Endothelial cell of umbilical vein (primary cell): ENCODE results near the gene ABCC2. TPM values are rescaled to one million over a fixed set of nuclear protein-coding genes. Genes with fewer than 3 reads are reported as not detected.

Source experiments
- BruUV-seq: library from RNA; stranded (reverse); fragments of 400-500 nt; replicated peaks from 2 replicates; lab custom pipeline; 2021; lab: Mats Ljungman, UMichigan
- CTCF ChIA-PET: fragments of 300-600, 350-600 bp; sonication (Branson Sonifier 250); formaldehyde crosslinking; loops from one replicate; lab custom pipeline; 2021; ENCODE audit warnings: antibody characterized with exemption, inconsistent platforms; lab: Charles Lee
- POLR2A ChIA-PET: fragments of 300-600, 350-600 bp; sonication (Branson Sonifier 250); formaldehyde crosslinking; loops from one replicate; lab custom pipeline; 2021; ENCODE audit warnings: antibody characterized with exemption, inconsistent platforms; lab: Charles Lee
- DNase-seq: peaks from one replicate; pipeline ENCODE4 v3.0.0-alpha.2; 2011; ENCODE audit warnings: low read depth, low spot score
- FAIRE-seq: peaks from 2 replicates; lab custom pipeline; 2011; peaks lifted over from hg19 to GRCh38; lab: Jason Lieb, UNC
- H2AFZ ChIP-seq: 2 replicates; pipeline ENCODE4 v1.6.0; 2012; ENCODE audit warnings: low read depth, low read length, control low read depth, inconsistent platforms
- H3K27ac ChIP-seq: 2 replicates; pipeline ENCODE4 v1.5.1; 2011; ENCODE audit warnings: low read depth, mild to moderate bottlenecking, control low read depth, low read length, moderate library complexity; ENCODE audit not compliant: insufficient read depth
- H3K27me3 ChIP-seq, 2 experiments: 2 replicates each; pipeline versions ENCODE4 v1.6.0 to v1.6.1; 2011; ENCODE audit warnings: low read length in 2 of 2, mixed read lengths in 1 of 2; ENCODE audit not compliant: control insufficient read depth in 2 of 2, insufficient read depth in 2 of 2
- H3K36me3 ChIP-seq, 2 experiments: 2 replicates in 1 of 2; 3 replicates in 1 of 2; pipeline ENCODE4 v1.5.1; 2011; ENCODE audit warnings: low read length in 2 of 2, mild to moderate bottlenecking in 1 of 2, moderate library complexity in 1 of 2; ENCODE audit not compliant: control insufficient read depth in 2 of 2, insufficient read depth in 2 of 2; ENCODE audit errors: extremely low read depth in 1 of 2
- H3K4me1 ChIP-seq: 3 replicates; pipeline ENCODE4 v1.5.1; 2011; ENCODE audit warnings: mild to moderate bottlenecking, low read length; ENCODE audit not compliant: control insufficient read depth, insufficient read depth; ENCODE audit errors: extremely low read depth
- H3K4me2 ChIP-seq: 2 replicates; pipeline ENCODE4 v1.6.1; 2011; ENCODE audit warnings: low read length, control low read depth, mixed read lengths; ENCODE audit not compliant: insufficient read depth
- H3K4me3 ChIP-seq, 3 experiments: fragments of 200-600 bp in 1 of 3; sonication (generic), shearing (Covaris generic) in 1 of 3; replicated peaks in 1 of 3; 2 replicates each; pipeline ENCODE4 v1.5.1; 2011 to 2016; ENCODE audit warnings: control low read depth in 3 of 3, low read length in 3 of 3, mild to moderate bottlenecking in 2 of 3, inconsistent platforms in 1 of 3, low read depth in 1 of 3, moderate library complexity in 1 of 3; ENCODE audit not compliant: insufficient read depth in 1 of 3
- H3K79me2 ChIP-seq: 2 replicates; pipeline ENCODE4 v1.6.0; 2012; ENCODE audit warnings: low read length, inconsistent platforms; ENCODE audit not compliant: control insufficient read depth, insufficient read depth
- H3K9ac ChIP-seq: replicated peaks from 2 replicates; pipeline ENCODE3; 2011; ENCODE audit warnings: low read length, control low read depth; ENCODE audit not compliant: insufficient read depth; ENCODE audit errors: extremely low read depth
- H3K9me1 ChIP-seq: replicated peaks from 3 replicates; pipeline ENCODE4 v1.6.0; 2011; ENCODE audit warnings: mild to moderate bottlenecking, low read length; ENCODE audit not compliant: control insufficient read depth, insufficient read depth; ENCODE audit errors: extremely low read depth
- H3K9me3 ChIP-seq: replicated peaks from 2 replicates; pipeline ENCODE4 v1.5.1; 2012; ENCODE audit warnings: low read length, inconsistent platforms; ENCODE audit not compliant: control insufficient read depth, insufficient read depth
- H4K20me1 ChIP-seq: replicated peaks from 2 replicates; pipeline ENCODE3; 2011; ENCODE audit warnings: mild to moderate bottlenecking, low read length; ENCODE audit not compliant: control insufficient read depth, insufficient read depth; ENCODE audit errors: extremely low read depth
- CTCF ChIP-seq, 2 donors: IDR thresholded peaks; 1 replicate in 1 of 2; 2 replicates in 1 of 2; pipeline ENCODE4 v1.5.1; 2011; ENCODE audit warnings: low read length in 2 of 2, mild to moderate bottlenecking in 2 of 2, moderate library complexity in 2 of 2, control low read depth in 1 of 2, inconsistent platforms in 1 of 2, low read depth in 1 of 2; ENCODE audit not compliant: insufficient read depth in 1 of 2; ENCODE audit errors: extremely low read depth in 1 of 2
- EZH2 ChIP-seq: IDR thresholded peaks from 2 replicates; pipeline ENCODE4 v1.6.1; 2012; ENCODE audit warnings: borderline replicate concordance, low read depth, mild to moderate bottlenecking, moderate library complexity, low read length, inconsistent platforms; ENCODE audit not compliant: severe bottlenecking
- FOS ChIP-seq: IDR thresholded peaks from 2 replicates; pipeline ENCODE4 v1.6.1; 2011; ENCODE audit warnings: mild to moderate bottlenecking, low read length, moderate library complexity, borderline replicate concordance; ENCODE audit not compliant: insufficient read depth
- GATA2 ChIP-seq: IDR thresholded peaks from 2 replicates; pipeline ENCODE4 v1.7.0; 2011; ENCODE audit warnings: low read depth, mild to moderate bottlenecking, moderate library complexity, mixed read lengths, low read length; ENCODE audit not compliant: insufficient read length, insufficient read depth
- JUN ChIP-seq: IDR thresholded peaks from 2 replicates; pipeline ENCODE4 v1.6.1; 2011; ENCODE audit warnings: borderline replicate concordance, low read depth; ENCODE audit not compliant: insufficient read length, insufficient read depth
- MAX ChIP-seq: IDR thresholded peaks from 2 replicates; pipeline ENCODE4 v1.6.1; 2011; ENCODE audit not compliant: insufficient read depth, insufficient read length
- MYC ChIP-seq: IDR thresholded peaks from one replicate; pipeline ENCODE4 v1.6.1; 2011; ENCODE audit warnings: mild to moderate bottlenecking, low read depth, low read length
- POLR2A ChIP-seq: IDR thresholded peaks from 2 replicates; pipeline ENCODE4 v1.6.1; 2012; ENCODE audit warnings: low read depth, mild to moderate bottlenecking, control low read depth, low read length
- POLR2AphosphoS5 ChIP-seq: IDR thresholded peaks from 2 replicates; pipeline ENCODE4 v1.6.1; 2012; ENCODE audit warnings: low read depth, mild to moderate bottlenecking, control low read depth, low read length, moderate library complexity; ENCODE audit not compliant: insufficient read depth
- dilution Hi-C: fragments of 300-500 bp; cut with MboI; formaldehyde crosslinking; loops from one replicate; pipeline ENCODE4 v1.15.0; 2019; ENCODE audit warnings: low sequenced_read_pairs; ENCODE audit not compliant: extremely low pct_ligation_motif_present
- intact Hi-C: fragments of 100-400 bp; cut with micrococcal nuclease; formaldehyde crosslinking; loops from one replicate; pipeline ENCODE4 v1.10.0; 2022
- polyA plus RNA-seq, 4 experiments: library from polyadenylated mRNA; depleted of rRNA in 3 of 4; stranded (reverse) in 3 of 4; unstranded in 1 of 4; fragments of >200 nt; gene quantifications; 2 replicates each; pipeline versions ENCODE4 v1.2.1 to v1.2.3, GENCODE V29; 2011 to 2012; ENCODE audit warnings: missing spikeins in 1 of 4
- total RNA-seq: library from RNA; stranded (reverse); gene quantifications from 2 replicates; pipeline ENCODE4 v1.2.3, GENCODE V29; 2021

ABCC2 gene
- total and polyA plus RNA-seq, 2 donors (not counting 3 experiments of a cell fraction or from before 2014, with no cell fraction given), result 1.5 to 3.3 TPM

- Histone ChIP-seq H4K20me1 (no peaks in the 10 kb centered on the region), H3K27me3 (no peaks in the 10 kb centered on the region), H2AFZ (no peak overlapping the region), H3K4me3 (no peak overlapping the region), H3K9me1 (no peaks in the 10 kb centered on the region), H3K79me2 (no peaks in the 10 kb centered on the region), H3K9ac (no peak overlapping the region), H3K9me3 (no peaks in the 10 kb centered on the region), H3K4me2 (no peak overlapping the region), H3K36me3 (no peaks in the 10 kb centered on the region), H3K27ac (no peak overlapping the region), H3K4me1 (peaks cover 18% of the 10 kb centered on the region)
- no peak for DNase-seq
- dilution Hi-C loops, result no loop called here
- FAIRE-seq, result no peak
- ChIA-PET POLR2A (no interaction called here), CTCF (no interaction called here)
- intact Hi-C loops, result loop anchor here (10.0 kb wide), 1 partner anchor 217 kb away; the partner anchor contains the start of gene SLC25A28
- no TSS peak for BruUV-seq
- TF ChIP-seq POLR2A, result no peak
- no peak for TF ChIP-seq CTCF (IDR thresholded peaks at IDR 0.05; ENCODE audit: extremely low read depth in 1 of 2, insufficient read depth in 1 of 2, low read depth in 1 of 2, low read length in 2 of 2)
- no peak for TF ChIP-seq POLR2AphosphoS5
- no peak for TF ChIP-seq GATA2
- no peak for TF ChIP-seq FOS
- TF ChIP-seq JUN, result no peak
- TF ChIP-seq EZH2, result no peak
- no peak for TF ChIP-seq MAX
- TF ChIP-seq MYC, result no peak
These were observed 59.3 kb downstream of the ABCC2 start for GRCh38 chr10:99841746-99842145.
